ENCODE data around the gene TOR4A.

Gene TOR4A

GRCh38 chr9:137277329-137278041 lies at the start of gene TOR4A:
Gene TOR4A (plus strand): TSS chr9:137277726. CDS start chr9:137278690, 964 bp downstream.
- Mint-ChIP-seq H3K4me1 (ENCODE audit: low read depth) (peaks cover 10% of the 10 kb centered on the region), H3K36me3 (ENCODE audit: low read depth) (peaks cover 5% of the 10 kb centered on the region), H3K27me3 (ENCODE audit: low read depth) (no peaks in the 10 kb centered on the region), H3K9me3 (no peaks in the 10 kb centered on the region), H3K27ac (peak within 1 kb of the TSS; percentile 71), H3K4me3 (peak within 1 kb of the TSS; percentile 81)

- no peaks in the 10 kb centered on the region for H3K27me3 Mint-ChIP-seq (ENCODE audit: low read depth)
- no peak overlapping the region for H3K27ac Mint-ChIP-seq
- no peaks in the 10 kb centered on the region for H3K36me3 Mint-ChIP-seq (ENCODE audit: low read depth)
- H3K9me3 Mint-ChIP-seq, result no peaks in the 10 kb centered on the region
- H3K4me3 Mint-ChIP-seq, result no peak overlapping the region
- peaks cover 3% of the 10 kb centered on the region for H3K4me1 Mint-ChIP-seq (ENCODE audit: low read depth)
Measured at GRCh38 chr9:137227853-137228505, 49.5 kb upstream of the TOR4A start.

- H3K36me3 Mint-ChIP-seq (ENCODE audit: low read depth), result no peaks in the 10 kb centered on the region
- H3K4me3 Mint-ChIP-seq, result no peak overlapping the region
- H3K27ac Mint-ChIP-seq, result no peak overlapping the region
- peaks cover 3% of the 10 kb centered on the region for H3K4me1 Mint-ChIP-seq (ENCODE audit: low read depth)
- H3K27me3 Mint-ChIP-seq (ENCODE audit: low read depth), result no peaks in the 10 kb centered on the region
- H3K9me3 Mint-ChIP-seq, result no peaks in the 10 kb centered on the region
Measured at GRCh38 chr9:137228506-137228967, 49.0 kb upstream of the TOR4A start.

GRCh38 chr9:137228968-137229896 lies 48.3 kb upstream of the TOR4A start:
- peaks cover 3% of the 10 kb centered on the region for H3K4me1 Mint-ChIP-seq (ENCODE audit: low read depth)
- no peaks in the 10 kb centered on the region for H3K9me3 Mint-ChIP-seq
- H3K36me3 Mint-ChIP-seq (ENCODE audit: low read depth), result no peaks in the 10 kb centered on the region

GRCh38 chr9:137229903-137230704 lies 47.4 kb upstream of the TOR4A start:
- Mint-ChIP-seq H3K27ac (no peak overlapping the region), H3K4me3 (no peak overlapping the region), H3K36me3 (ENCODE audit: low read depth) (no peaks in the 10 kb centered on the region), H3K9me3 (no peaks in the 10 kb centered on the region), H3K27me3 (ENCODE audit: low read depth) (no peaks in the 10 kb centered on the region), H3K4me1 (ENCODE audit: low read depth) (peaks cover 3% of the 10 kb centered on the region)

More at GRCh38 chr9:137228968-137229896, 48.3 kb upstream of the TOR4A start:
- Mint-ChIP-seq H3K4me3 (no peak overlapping the region), H3K27me3 (ENCODE audit: low read depth) (no peaks in the 10 kb centered on the region), H3K27ac (no peak overlapping the region)

- H3K4me3 Mint-ChIP-seq, result no peak within 1 kb of the TSS
- no peaks in the 10 kb centered on the region for H3K36me3 Mint-ChIP-seq (ENCODE audit: low read depth)
- no peaks in the 10 kb centered on the region for H3K9me3 Mint-ChIP-seq
- H3K27me3 Mint-ChIP-seq (ENCODE audit: low read depth), result no peaks in the 10 kb centered on the region
- no peak within 1 kb of the TSS for H3K27ac Mint-ChIP-seq
- peaks cover 3% of the 10 kb centered on the region for H3K4me1 Mint-ChIP-seq (ENCODE audit: low read depth)
Measured at GRCh38 chr9:137230705-137231371, 46.7 kb upstream of the TOR4A start, which contains the start of gene SLC34A3. Gene SLC34A3 (plus strand): TSS chr9:137230901. CDS start chr9:137231703, 802 bp downstream.

GRCh38 chr9:137231372-137232039 lies 46.0 kb upstream of the TOR4A start:
- peaks cover 3% of the 10 kb centered on the region for H3K4me1 Mint-ChIP-seq (ENCODE audit: low read depth)
- no peaks in the 10 kb centered on the region for H3K27me3 Mint-ChIP-seq (ENCODE audit: low read depth)
- no peaks in the 10 kb centered on the region for H3K36me3 Mint-ChIP-seq (ENCODE audit: low read depth)
- H3K27ac Mint-ChIP-seq, result no peak overlapping the region
- H3K4me3 Mint-ChIP-seq, result no peak overlapping the region
- H3K9me3 Mint-ChIP-seq, result no peaks in the 10 kb centered on the region

GRCh38 chr9:137232101-137232500 lies 45.4 kb upstream of the TOR4A start:
- H3K27ac Mint-ChIP-seq, result no peak overlapping the region
- H3K4me1 Mint-ChIP-seq (ENCODE audit: low read depth), result peaks cover 3% of the 10 kb centered on the region
- H3K36me3 Mint-ChIP-seq (ENCODE audit: low read depth), result no peaks in the 10 kb centered on the region
- H3K4me3 Mint-ChIP-seq, result no peak overlapping the region
- H3K9me3 Mint-ChIP-seq, result no peaks in the 10 kb centered on the region
- no peaks in the 10 kb centered on the region for H3K27me3 Mint-ChIP-seq (ENCODE audit: low read depth)

- H3K4me1 Mint-ChIP-seq (ENCODE audit: low read depth), result peaks cover 2% of the 10 kb centered on the region
- H3K4me3 Mint-ChIP-seq, result no peak overlapping the region
- no peaks in the 10 kb centered on the region for H3K9me3 Mint-ChIP-seq
- H3K36me3 Mint-ChIP-seq (ENCODE audit: low read depth), result no peaks in the 10 kb centered on the region
- H3K27me3 Mint-ChIP-seq (ENCODE audit: low read depth), result no peaks in the 10 kb centered on the region
- H3K27ac Mint-ChIP-seq, result no peak overlapping the region
Measured at GRCh38 chr9:137232510-137232909, 45.0 kb upstream of the TOR4A start.

GRCh38 chr9:137233143-137233980 lies 44.2 kb upstream of the TOR4A start:
- H3K36me3 Mint-ChIP-seq (ENCODE audit: low read depth), result no peaks in the 10 kb centered on the region
- H3K27ac Mint-ChIP-seq, result no peak overlapping the region
- H3K27me3 Mint-ChIP-seq (ENCODE audit: low read depth), result no peaks in the 10 kb centered on the region
- no peaks in the 10 kb centered on the region for H3K4me1 Mint-ChIP-seq (ENCODE audit: low read depth)
- H3K9me3 Mint-ChIP-seq, result no peaks in the 10 kb centered on the region
- H3K4me3 Mint-ChIP-seq, result no peak overlapping the region

- H3K27me3 Mint-ChIP-seq (ENCODE audit: low read depth), result no peaks in the 10 kb centered on the region
- H3K9me3 Mint-ChIP-seq, result no peaks in the 10 kb centered on the region
- H3K36me3 Mint-ChIP-seq (ENCODE audit: low read depth), result no peaks in the 10 kb centered on the region
- H3K27ac Mint-ChIP-seq, result no peak overlapping the region
- no peak overlapping the region for H3K4me3 Mint-ChIP-seq
- H3K4me1 Mint-ChIP-seq (ENCODE audit: low read depth), result peaks cover 2% of the 10 kb centered on the region
Measured at GRCh38 chr9:137234055-137234697, 43.4 kb upstream of the TOR4A start.

Measured in T-helper 1 cell treated with Interleukin-12 subunit alpha and Interleukin-12 subunit beta and Interleukin-4 antibody, amounts not matched to agents 30 μg/mL and 1 μg/mL, for 36 hours (primary cell).